ENCODE data around the gene PSMD6.

The PSMD6 gene

GRCh38 chr3:63966007-63966406, 57.3 kb downstream of the PSMD6 start:
- H3K27ac ChIP-seq (ENCODE audit: poor library complexity, severe bottlenecking) = no peak overlapping the region
- ATAC-seq (ENCODE audit: low read depth) = no peak
- H3K4me1 ChIP-seq (ENCODE audit: insufficient read depth, poor library complexity, severe bottlenecking) = peaks cover 46% of the 10 kb centered on the region
- no peaks in the 10 kb centered on the region for H3K9me3 ChIP-seq (ENCODE audit: severe bottlenecking)
- no peak for DNase-seq (ENCODE audit: low spot score)
- H3K27me3 ChIP-seq (ENCODE audit: insufficient read depth, poor library complexity, severe bottlenecking) = no peaks in the 10 kb centered on the region
- H3K36me3 ChIP-seq (ENCODE audit: low read depth) = peaks cover 15% of the 10 kb centered on the region
- no peak overlapping the region for H3K4me3 ChIP-seq (ENCODE audit: severe bottlenecking)
- TF ChIP-seq CTCF (IDR thresholded peaks at IDR 0.05; ENCODE audit: poor library complexity, severe bottlenecking) = no peak

GRCh38 chr3:63964681-63965485, 58.4 kb downstream of the PSMD6 start:
- H3K4me3 ChIP-seq (ENCODE audit: severe bottlenecking) = no peak overlapping the region
- no peaks in the 10 kb centered on the region for H3K27me3 ChIP-seq (ENCODE audit: insufficient read depth, poor library complexity, severe bottlenecking)
- no peaks in the 10 kb centered on the region for H3K9me3 ChIP-seq (ENCODE audit: severe bottlenecking)
- peaks cover 51% of the 10 kb centered on the region for H3K4me1 ChIP-seq (ENCODE audit: insufficient read depth, poor library complexity, severe bottlenecking)
- no peak for TF ChIP-seq CTCF (IDR thresholded peaks at IDR 0.05; ENCODE audit: poor library complexity, severe bottlenecking)
- H3K27ac ChIP-seq (ENCODE audit: poor library complexity, severe bottlenecking) = no peak overlapping the region
- no peak for ATAC-seq (ENCODE audit: low read depth)
- peaks cover 18% of the 10 kb centered on the region for H3K36me3 ChIP-seq (ENCODE audit: low read depth)
- no peak for DNase-seq (ENCODE audit: low spot score)

- H3K9me3 ChIP-seq (ENCODE audit: severe bottlenecking) = no peaks in the 10 kb centered on the region
- peaks cover 39% of the 10 kb centered on the region for H3K4me1 ChIP-seq (ENCODE audit: insufficient read depth, poor library complexity, severe bottlenecking)
- H3K27ac ChIP-seq (ENCODE audit: poor library complexity, severe bottlenecking) = no peak overlapping the region
- TF ChIP-seq CTCF (IDR thresholded peaks at IDR 0.05; ENCODE audit: poor library complexity, severe bottlenecking) = no peak
- H3K27me3 ChIP-seq (ENCODE audit: insufficient read depth, poor library complexity, severe bottlenecking) = no peaks in the 10 kb centered on the region
- DNase-seq (ENCODE audit: low spot score) = no peak
- peaks cover 18% of the 10 kb centered on the region for H3K36me3 ChIP-seq (ENCODE audit: low read depth)
- no peak overlapping the region for H3K4me3 ChIP-seq (ENCODE audit: severe bottlenecking)
- no peak for ATAC-seq (ENCODE audit: low read depth)
Observed at GRCh38 chr3:63963496-63963895, 59.8 kb downstream of the PSMD6 start.

- Histone ChIP-seq H3K27me3 (ENCODE audit: insufficient read depth, poor library complexity, severe bottlenecking) (no peaks in the 10 kb centered on the region), H3K4me3 (ENCODE audit: severe bottlenecking) (no peak overlapping the region), H3K4me1 (ENCODE audit: insufficient read depth, poor library complexity, severe bottlenecking) (peaks cover 23% of the 10 kb centered on the region), H3K36me3 (ENCODE audit: low read depth) (peaks cover 18% of the 10 kb centered on the region), H3K9me3 (ENCODE audit: severe bottlenecking) (no peaks in the 10 kb centered on the region), H3K27ac (ENCODE audit: poor library complexity, severe bottlenecking) (no peak overlapping the region)
- DNase-seq (ENCODE audit: low spot score) (no peak), ATAC-seq (ENCODE audit: low read depth) (peak; percentile 81)
- TF ChIP-seq CTCF (IDR thresholded peaks at IDR 0.05; ENCODE audit: poor library complexity, severe bottlenecking) = peak; percentile 89
Observed at GRCh38 chr3:63961891-63962290, 61.4 kb downstream of the PSMD6 start.
